22Rv1 (cell line): ENCODE measurements around the gene PCSK6.

Experiments
- H3K27ac ChIP-seq: fragments of 450-650 bp; 2 replicates; pipeline ENCODE4 v1.5.1; 2017
- ZFX ChIP-seq: fragments of 450-650 bp; IDR thresholded peaks from 2 replicates; pipeline ENCODE4 v1.6.1; 2017; ENCODE audit warnings: antibody characterized with exemption, borderline replicate concordance
- TF ChIP-seq, protein P1 (sequence below): fragments of 450-650 bp; IDR thresholded peaks from 2 replicates; pipeline ENCODE4 v1.5.1; 2017; ENCODE audit warnings: mild to moderate bottlenecking

Gene PCSK6

DNA sequence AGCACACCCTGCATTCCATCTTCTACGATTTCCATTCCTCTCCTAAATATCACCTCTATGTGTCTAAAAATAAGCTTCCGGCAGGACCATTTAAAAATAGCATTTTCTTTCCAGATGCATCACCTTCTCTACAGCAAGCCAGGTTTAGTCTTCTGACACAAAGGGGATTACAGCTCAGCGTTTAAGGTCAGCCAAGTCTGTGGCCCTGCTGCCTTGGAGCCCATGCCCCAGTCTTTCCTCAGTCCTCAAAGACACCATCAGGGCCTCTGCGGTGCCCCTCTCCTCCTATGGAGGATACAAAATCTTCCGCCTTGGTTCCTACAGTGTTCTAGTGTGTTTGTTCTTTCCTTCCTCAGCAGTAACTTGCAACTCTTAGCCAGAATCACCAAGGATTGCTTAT lies 216.0 kb downstream of the PCSK6 start:
- H3K27ac ChIP-seq, result no peak overlapping the region
- no peak for TF ChIP-seq ZFX
- TF ChIP-seq, protein P1, sequence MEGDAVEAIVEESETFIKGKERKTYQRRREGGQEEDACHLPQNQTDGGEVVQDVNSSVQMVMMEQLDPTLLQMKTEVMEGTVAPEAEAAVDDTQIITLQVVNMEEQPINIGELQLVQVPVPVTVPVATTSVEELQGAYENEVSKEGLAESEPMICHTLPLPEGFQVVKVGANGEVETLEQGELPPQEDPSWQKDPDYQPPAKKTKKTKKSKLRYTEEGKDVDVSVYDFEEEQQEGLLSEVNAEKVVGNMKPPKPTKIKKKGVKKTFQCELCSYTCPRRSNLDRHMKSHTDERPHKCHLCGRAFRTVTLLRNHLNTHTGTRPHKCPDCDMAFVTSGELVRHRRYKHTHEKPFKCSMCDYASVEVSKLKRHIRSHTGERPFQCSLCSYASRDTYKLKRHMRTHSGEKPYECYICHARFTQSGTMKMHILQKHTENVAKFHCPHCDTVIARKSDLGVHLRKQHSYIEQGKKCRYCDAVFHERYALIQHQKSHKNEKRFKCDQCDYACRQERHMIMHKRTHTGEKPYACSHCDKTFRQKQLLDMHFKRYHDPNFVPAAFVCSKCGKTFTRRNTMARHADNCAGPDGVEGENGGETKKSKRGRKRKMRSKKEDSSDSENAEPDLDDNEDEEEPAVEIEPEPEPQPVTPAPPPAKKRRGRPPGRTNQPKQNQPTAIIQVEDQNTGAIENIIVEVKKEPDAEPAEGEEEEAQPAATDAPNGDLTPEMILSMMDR, result no peak

DNA sequence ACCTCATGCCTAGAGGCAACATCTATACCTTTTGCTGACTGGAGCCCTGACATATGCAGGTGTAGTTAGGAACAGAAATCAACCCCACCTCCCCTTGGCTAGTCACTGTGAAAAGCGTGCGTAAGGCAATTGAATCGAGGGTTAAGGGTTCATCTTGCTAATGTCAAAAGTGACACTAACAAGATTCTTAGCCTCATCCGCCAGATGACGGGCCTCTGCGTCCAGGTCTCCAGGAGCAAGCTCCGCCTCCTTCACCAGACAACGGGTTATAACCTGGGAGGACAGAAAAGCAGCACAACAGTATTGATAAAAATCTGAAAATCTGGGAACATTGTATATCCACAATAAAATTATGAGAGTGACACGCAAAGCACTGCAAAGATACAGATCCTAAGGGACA lies 216.9 kb downstream of the PCSK6 start:
- TF ChIP-seq, protein P1, result no peak
- TF ChIP-seq ZFX, result no peak
- no peak overlapping the region for H3K27ac ChIP-seq

DNA sequence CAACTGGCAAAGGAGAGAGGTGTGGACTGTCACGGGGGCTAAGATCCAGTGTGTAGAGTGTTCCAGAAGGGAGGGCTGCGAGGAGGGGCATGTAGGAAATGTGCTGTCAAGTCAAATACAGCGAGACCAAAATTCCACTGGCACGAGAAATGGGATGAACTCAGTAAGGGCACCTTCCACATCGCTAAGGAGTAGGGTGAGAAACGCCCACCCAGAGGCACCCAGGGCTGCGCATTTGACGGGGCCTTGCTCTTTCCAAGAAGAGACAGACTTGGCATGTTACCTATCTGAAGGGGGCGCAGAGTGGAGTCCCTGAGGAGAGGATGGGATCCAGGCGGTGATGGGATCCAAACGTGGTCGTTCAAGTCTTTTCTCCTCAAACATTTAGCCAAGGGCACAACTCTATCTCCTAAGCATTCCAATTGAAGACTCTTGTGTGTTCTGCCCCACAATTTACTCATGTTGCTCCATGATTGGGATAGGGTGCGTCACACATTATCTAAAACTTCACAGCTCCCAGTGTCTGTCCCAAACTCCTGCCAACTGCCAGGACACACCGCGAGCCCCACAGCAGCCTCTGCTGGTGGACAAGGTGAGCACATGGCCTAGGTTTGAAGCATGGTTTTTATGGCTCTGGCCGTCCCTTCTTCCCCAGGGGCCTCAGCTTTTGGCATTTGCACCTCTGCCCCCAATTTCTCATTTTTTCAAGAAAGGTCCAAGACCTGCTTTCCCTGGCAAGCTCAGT lies 219.9 kb downstream of the PCSK6 start:
- H3K27ac ChIP-seq, result no peak overlapping the region
- TF ChIP-seq ZFX, result no peak
- TF ChIP-seq, protein P1, result peak; percentile 77

DNA sequence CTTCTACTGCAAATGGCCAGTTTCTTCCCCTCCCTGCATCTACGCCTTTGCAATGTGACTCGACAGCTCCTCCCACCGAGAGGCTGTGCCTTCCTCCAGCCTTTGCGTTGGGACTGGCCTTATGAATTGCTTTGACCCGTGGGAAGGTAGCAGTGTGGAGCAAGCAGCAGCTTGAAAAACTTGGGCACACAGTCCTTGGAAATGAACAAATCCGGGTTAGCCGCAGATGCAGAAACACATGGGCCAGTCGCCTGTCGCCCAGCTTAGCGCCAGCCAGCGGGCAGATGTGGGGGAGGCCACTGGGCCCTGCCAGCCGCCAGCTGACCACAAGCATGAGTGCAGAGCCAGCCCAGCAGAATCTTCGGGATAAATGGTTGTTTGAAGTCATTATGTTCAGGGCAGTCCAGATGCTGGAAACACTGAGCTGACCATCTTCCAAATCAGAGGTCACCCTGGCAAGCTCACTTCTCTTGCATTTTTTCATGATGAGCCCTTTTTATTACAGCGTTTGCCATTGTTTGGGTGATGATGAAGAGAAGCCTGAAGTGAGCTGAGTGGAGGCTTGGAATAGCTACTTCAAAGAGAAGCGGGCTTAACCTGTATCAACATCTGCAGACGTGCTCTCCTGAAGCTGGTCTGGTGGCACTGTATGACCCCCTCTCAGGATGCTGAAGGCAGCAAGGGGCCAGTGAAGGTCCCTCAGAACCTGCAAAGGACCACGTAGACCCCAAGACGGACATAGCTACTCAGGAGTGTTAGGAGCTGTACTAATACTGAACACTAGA lies 222.0 kb downstream of the PCSK6 start:
- H3K27ac ChIP-seq, result peak overlapping the region; percentile 34

DNA sequence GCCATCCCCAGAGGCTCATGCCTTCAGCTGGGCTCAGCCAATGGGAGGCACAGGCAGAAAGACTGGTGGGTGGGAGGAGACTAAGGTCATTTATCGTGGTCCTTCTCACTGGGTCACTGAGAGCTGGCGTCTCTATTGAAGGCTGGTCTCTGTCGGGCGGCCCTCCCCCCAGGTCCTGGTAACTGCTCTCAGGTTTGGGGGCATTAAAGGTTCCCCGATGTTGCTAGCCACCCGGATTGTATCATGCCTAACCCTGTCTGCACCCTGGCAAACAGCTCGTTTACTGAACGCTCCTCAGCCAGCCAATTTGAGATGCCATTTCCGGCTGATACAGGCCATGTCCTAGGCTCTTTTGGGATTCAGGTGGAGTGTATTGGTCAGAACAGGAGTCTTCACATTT lies 222.7 kb downstream of the PCSK6 start:
- TF ChIP-seq, protein P1, result no peak
- no peak for TF ChIP-seq ZFX
- H3K27ac ChIP-seq, result peak overlapping the region; percentile 34; the same call in 1 of the 2 replicates

More for the DNA sequence above, 222.0 kb downstream of the PCSK6 start:
- no peak for TF ChIP-seq ZFX
- TF ChIP-seq, protein P1, result no peak

DNA sequence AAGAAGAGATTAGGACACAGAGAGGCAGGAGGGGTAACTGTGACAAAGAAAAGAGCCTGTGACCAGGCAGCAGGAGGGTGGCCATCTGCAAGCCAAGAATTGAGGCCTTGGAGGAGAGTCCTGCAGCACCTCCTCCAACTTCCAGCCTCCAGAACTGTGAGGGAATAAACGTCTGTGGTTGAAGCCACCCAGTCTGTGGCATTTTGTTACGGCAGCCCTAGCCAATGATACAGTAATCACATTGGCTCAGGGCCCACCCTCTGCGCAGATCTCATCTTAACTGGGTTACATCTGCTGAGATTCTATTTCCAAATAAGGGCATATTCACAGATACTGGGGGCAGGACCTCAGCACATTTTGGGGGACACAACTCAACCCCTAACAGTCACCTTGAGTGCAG lies 223.5 kb downstream of the PCSK6 start:
- no peak overlapping the region for H3K27ac ChIP-seq

More for the DNA sequence above, 223.5 kb downstream of the PCSK6 start:
- TF ChIP-seq, protein P1, result no peak
- TF ChIP-seq ZFX, result no peak
